Measurements from ENCODE around the gene NUDT4. TPM values are rescaled to one million over a fixed set of nuclear protein-coding genes. Genes with fewer than 3 reads are reported as not detected.
A peak's percentile ranks its signal among the peaks of the same experiment; 100 is the strongest.

Gene NUDT4
- 33.0 and 41.0 TPM in 2 replicates for polyA plus RNA-seq (2011; rRNA removed)
- polyA plus RNA-seq (2012; cell fraction: cytosol; rRNA removed), result 7.4 and 9.7 TPM in 2 replicates
- polyA plus RNA-seq (2012; cell fraction: nucleus; rRNA removed), result 3.7 and 4.8 TPM in 2 replicates
- 18.6 to 20.1 TPM (median 19.6 TPM) in 3 replicates for polyA plus RNA-seq (2017; fragmentation: RNase III; extraction: RNeasy Plus Mini Kit Qiagen cat#74134 plus additional on column Dnase treatment)
- 9.8 and 11.0 TPM in 2 replicates for polyA minus RNA-seq (2011; rRNA and poly(A)+ RNA removed)

DNA sequence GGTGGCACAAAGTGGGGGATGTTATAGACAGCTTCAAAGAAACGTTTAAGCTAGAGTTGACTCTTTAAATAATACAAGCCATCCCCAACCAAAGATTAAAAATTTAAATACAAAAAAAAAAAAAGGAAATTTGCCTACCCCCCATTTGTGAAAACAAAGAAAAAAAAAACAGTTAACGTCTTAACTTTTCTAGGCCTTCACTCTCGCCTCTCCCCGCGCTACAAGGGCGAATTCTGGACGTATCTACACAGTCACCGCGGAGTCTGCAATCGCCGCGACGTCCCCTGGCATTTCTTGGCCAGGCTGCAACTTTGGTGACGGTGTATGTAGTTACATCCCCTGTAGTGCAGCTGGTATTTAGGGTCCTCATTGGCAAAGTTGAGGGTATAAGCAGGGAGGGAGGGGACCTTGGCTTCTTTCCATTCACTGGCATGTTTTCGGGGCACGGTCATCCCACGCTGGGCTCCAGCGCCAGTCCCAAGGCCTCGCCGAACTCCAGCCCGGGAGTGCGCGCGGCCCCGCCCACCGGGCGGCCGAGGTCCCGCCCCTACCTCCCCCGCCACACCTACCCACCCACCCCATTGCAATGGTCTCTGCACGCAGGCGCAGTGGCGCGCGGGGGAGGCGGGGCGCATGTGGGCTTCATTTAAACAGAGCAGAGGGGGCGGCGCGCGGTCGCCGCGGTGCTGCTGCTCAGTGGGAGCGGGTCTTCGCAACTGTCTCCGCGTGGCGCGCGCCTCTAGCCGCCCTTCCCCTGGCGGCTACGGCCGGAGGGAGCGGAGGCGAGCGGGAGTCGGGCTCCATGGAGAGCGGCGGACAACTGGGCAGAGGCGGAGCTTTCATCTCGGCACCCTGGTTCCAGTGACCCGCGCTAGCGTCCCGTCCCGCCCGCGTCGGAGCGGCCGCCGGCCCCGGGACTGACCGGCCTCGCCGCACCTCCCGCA is at the start of gene NUDT4:
NUDT4 (plus strand) TSS at position 674 of the 944 bp plus-strand sequence. CDS start 398 bp downstream, outside the sequence.
- FAIRE-seq, result no peak
- peaks cover 51% of the 10 kb centered on the region for H3K4me1 ChIP-seq
- WGBS (ENCODE audit: missing lambda C conversion rate), result 2% methylated on average over 20 of the region's 79 CpGs
- no peaks in the 10 kb centered on the region for H3K9me3 ChIP-seq
- ChIA-PET CTCF (interaction anchor here (0.7 to 1.4 kb wide), 7 partner anchors 9 to 724 kb away, joined by 3 to 4 read pairs (median 3); no protein-coding TSS in a partner anchor), POLR2A (interaction anchor here (0.6 to 1.3 kb wide), 6 partner anchors 12 to 723 kb away, joined by 3 to 5 read pairs (median 4); no protein-coding TSS in a partner anchor)
- H3K4me2 ChIP-seq, result peak within 1 kb of the TSS; percentile 91
- ATAC-seq, result peak; percentile 88 to 90
- TF ChIP-seq ZNF302 (CRISPR knock-in tag; IDR thresholded peaks at IDR 0.05), result no peak
- TF ChIP-seq NR3C1 (IDR thresholded peaks at IDR 0.05), result no peak
- TF ChIP-seq JUN (IDR thresholded peaks at IDR 0.05), result peak in 1 of 2 experiments; percentile 77; a peak in 3 of 5 replicates
- TF ChIP-seq, protein P1, sequence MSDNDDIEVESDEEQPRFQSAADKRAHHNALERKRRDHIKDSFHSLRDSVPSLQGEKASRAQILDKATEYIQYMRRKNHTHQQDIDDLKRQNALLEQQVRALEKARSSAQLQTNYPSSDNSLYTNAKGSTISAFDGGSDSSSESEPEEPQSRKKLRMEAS (IDR thresholded peaks at IDR 0.05), result peak; percentile 69
- TF ChIP-seq POLR2A (IDR thresholded peaks at IDR 0.05; ENCODE audit: low read length), result peak; percentile 90
- TF ChIP-seq CHD4 (IDR thresholded peaks at IDR 0.05; ENCODE audit: borderline replicate concordance), result no peak
- TF ChIP-seq PHF8 (IDR thresholded peaks at IDR 0.05; ENCODE audit: borderline replicate concordance, low read depth), result peak; percentile 58
- TF ChIP-seq, protein P2, sequence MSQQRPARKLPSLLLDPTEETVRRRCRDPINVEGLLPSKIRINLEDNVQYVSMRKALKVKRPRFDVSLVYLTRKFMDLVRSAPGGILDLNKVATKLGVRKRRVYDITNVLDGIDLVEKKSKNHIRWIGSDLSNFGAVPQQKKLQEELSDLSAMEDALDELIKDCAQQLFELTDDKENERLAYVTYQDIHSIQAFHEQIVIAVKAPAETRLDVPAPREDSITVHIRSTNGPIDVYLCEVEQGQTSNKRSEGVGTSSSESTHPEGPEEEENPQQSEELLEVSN (IDR thresholded peaks at IDR 0.05; ENCODE audit: borderline replicate concordance, low read depth), result peak; percentile 71
- TF ChIP-seq, protein P3, sequence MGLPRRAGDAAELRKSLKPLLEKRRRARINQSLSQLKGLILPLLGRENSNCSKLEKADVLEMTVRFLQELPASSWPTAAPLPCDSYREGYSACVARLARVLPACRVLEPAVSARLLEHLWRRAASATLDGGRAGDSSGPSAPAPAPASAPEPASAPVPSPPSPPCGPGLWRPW (IDR thresholded peaks at IDR 0.05), result no peak
- TF ChIP-seq TP53 (CRISPR knock-in tag; IDR thresholded peaks at IDR 0.05), result no peak
- TF ChIP-seq, protein P4, sequence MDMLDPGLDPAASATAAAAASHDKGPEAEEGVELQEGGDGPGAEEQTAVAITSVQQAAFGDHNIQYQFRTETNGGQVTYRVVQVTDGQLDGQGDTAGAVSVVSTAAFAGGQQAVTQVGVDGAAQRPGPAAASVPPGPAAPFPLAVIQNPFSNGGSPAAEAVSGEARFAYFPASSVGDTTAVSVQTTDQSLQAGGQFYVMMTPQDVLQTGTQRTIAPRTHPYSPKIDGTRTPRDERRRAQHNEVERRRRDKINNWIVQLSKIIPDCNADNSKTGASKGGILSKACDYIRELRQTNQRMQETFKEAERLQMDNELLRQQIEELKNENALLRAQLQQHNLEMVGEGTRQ (IDR thresholded peaks at IDR 0.05), result no peak
- no peak for TF ChIP-seq NPAS2 (CRISPR knock-in tag; IDR thresholded peaks at IDR 0.05; ENCODE audit: borderline replicate concordance)
- no peak for TF ChIP-seq KDM1A (IDR thresholded peaks at IDR 0.05; ENCODE audit: low read depth)
- TF ChIP-seq HOXB5 (CRISPR knock-in tag; IDR thresholded peaks at IDR 0.05), result no peak
- no peak for TF ChIP-seq ZC3H11A (IDR thresholded peaks at IDR 0.05)
- TF ChIP-seq TFCP2L1 (CRISPR knock-in tag; IDR thresholded peaks at IDR 0.05), result no peak
- TF ChIP-seq, protein P5, sequence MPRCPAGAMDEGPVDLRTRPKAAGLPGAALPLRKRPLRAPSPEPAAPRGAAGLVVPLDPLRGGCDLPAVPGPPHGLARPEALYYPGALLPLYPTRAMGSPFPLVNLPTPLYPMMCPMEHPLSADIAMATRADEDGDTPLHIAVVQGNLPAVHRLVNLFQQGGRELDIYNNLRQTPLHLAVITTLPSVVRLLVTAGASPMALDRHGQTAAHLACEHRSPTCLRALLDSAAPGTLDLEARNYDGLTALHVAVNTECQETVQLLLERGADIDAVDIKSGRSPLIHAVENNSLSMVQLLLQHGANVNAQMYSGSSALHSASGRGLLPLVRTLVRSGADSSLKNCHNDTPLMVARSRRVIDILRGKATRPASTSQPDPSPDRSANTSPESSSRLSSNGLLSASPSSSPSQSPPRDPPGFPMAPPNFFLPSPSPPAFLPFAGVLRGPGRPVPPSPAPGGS (IDR thresholded peaks at IDR 0.05), result peak; percentile 85; the same call in 2 of the 3 replicates
- no peak for TF ChIP-seq CEBPB (IDR thresholded peaks at IDR 0.05)
- TF ChIP-seq, protein P6, sequence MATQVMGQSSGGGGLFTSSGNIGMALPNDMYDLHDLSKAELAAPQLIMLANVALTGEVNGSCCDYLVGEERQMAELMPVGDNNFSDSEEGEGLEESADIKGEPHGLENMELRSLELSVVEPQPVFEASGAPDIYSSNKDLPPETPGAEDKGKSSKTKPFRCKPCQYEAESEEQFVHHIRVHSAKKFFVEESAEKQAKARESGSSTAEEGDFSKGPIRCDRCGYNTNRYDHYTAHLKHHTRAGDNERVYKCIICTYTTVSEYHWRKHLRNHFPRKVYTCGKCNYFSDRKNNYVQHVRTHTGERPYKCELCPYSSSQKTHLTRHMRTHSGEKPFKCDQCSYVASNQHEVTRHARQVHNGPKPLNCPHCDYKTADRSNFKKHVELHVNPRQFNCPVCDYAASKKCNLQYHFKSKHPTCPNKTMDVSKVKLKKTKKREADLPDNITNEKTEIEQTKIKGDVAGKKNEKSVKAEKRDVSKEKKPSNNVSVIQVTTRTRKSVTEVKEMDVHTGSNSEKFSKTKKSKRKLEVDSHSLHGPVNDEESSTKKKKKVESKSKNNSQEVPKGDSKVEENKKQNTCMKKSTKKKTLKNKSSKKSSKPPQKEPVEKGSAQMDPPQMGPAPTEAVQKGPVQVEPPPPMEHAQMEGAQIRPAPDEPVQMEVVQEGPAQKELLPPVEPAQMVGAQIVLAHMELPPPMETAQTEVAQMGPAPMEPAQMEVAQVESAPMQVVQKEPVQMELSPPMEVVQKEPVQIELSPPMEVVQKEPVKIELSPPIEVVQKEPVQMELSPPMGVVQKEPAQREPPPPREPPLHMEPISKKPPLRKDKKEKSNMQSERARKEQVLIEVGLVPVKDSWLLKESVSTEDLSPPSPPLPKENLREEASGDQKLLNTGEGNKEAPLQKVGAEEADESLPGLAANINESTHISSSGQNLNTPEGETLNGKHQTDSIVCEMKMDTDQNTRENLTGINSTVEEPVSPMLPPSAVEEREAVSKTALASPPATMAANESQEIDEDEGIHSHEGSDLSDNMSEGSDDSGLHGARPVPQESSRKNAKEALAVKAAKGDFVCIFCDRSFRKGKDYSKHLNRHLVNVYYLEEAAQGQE (IDR thresholded peaks at IDR 0.05), result no peak
- TF ChIP-seq HEYL (CRISPR knock-in tag; IDR thresholded peaks at IDR 0.05), result no peak
- TF ChIP-seq EHF (CRISPR knock-in tag; IDR thresholded peaks at IDR 0.05), result no peak
- TF ChIP-seq RNF2 (IDR thresholded peaks at IDR 0.05; ENCODE audit: borderline replicate concordance, low read depth), result no peak
- no peak for TF ChIP-seq ZSCAN20 (CRISPR knock-in tag; IDR thresholded peaks at IDR 0.05)
- peak within 1 kb of the TSS; percentile 77 to 97 for H3K27ac ChIP-seq
- peak within 1 kb of the TSS; percentile 64 for H3K4me3 ChIP-seq
- DNase-seq (ENCODE audit: low read depth in 1 of 2, low spot score in 1 of 2), result peak; percentile 93 to 96
